HCT116 (cell line): ENCODE results near the gene LAMC2. TPM values are rescaled to one million over a fixed set of nuclear protein-coding genes. Genes with fewer than 3 reads are reported as not detected.

Experiments
- ATAC-seq: fragments of 200-7000 bp; cut with Tn5 transposase; 2 replicates; pipeline ENCODE4 v1.9.1; 2020; ENCODE audit warnings: mild to moderate bottlenecking, moderate library complexity
- BruUV-seq: library from RNA; stranded (reverse); fragments of 400-500 nt; replicated peaks from 2 replicates; lab custom pipeline; 2021; lab: Mats Ljungman, UMichigan
- CTCF ChIA-PET: fragments of 300-600 bp; sonication (Branson Sonifier 250); formaldehyde crosslinking; loops from one replicate; lab custom pipeline; 2021; ENCODE audit warnings: antibody characterized with exemption; lab: Charles Lee
- POLR2A ChIA-PET: fragments of 300-600, 350-600 bp; sonication (Branson Sonifier 250); formaldehyde crosslinking; loops from one replicate; lab custom pipeline; 2021; ENCODE audit warnings: antibody characterized with exemption; lab: Charles Lee
- RAD21 ChIA-PET, 2 experiments: fragments of 300-600 bp; sonication (Branson Sonifier 250); formaldehyde crosslinking; loops; one replicate each; lab custom pipeline; 2023; ENCODE audit warnings: low total read pairs in 2 of 2; ENCODE audit not compliant: uncharacterized antibody in 2 of 2, unreplicated experiment in 2 of 2, low non-redundant PET in 1 of 2; lab: Charles Lee
- DNase-seq: peaks from one replicate; pipeline ENCODE4 v3.0.0-alpha.2; 2010; ENCODE audit warnings: low read depth, low spot score
- H2AFZ ChIP-seq: fragments of 200-600 bp; shearing (Covaris generic), sonication (generic); 2 replicates; pipeline ENCODE4 v1.6.1; 2017; ENCODE audit warnings: low read depth, mixed run types, mixed read lengths, antibody characterized with exemption, low read length; ENCODE audit not compliant: poor library complexity, severe bottlenecking
- H3K27ac ChIP-seq: 2 replicates; pipeline ENCODE4 v1.5.1; 2012; ENCODE audit warnings: low read depth, low read length
- H3K27me3 ChIP-seq: fragments of 200-600 bp; sonication (generic); 2 replicates; pipeline ENCODE4 v1.6.1; 2016; ENCODE audit warnings: mixed run types, low read length, mixed read lengths; ENCODE audit not compliant: insufficient read depth
- H3K36me3 ChIP-seq, 2 experiments: fragments of 200-500 bp in 1 of 2; fragments of 200-600 bp in 1 of 2; sonication (Bioruptor generic) in 1 of 2; sonication (generic) in 1 of 2; 2 replicates each; pipeline versions ENCODE4 v1.5.1 to v1.6.1; 2014 to 2016; ENCODE audit warnings: low read length in 2 of 2, inconsistent platforms in 1 of 2, mixed read lengths in 1 of 2, mixed run types in 1 of 2; ENCODE audit not compliant: insufficient read depth in 2 of 2, control insufficient read depth in 1 of 2
- H3K4me1 ChIP-seq, 2 experiments: fragments of 200-600 bp in 1 of 2; sonication (generic) in 1 of 2; 2 replicates each; pipeline versions ENCODE4 v1.5.1 to v1.6.1; 2012 to 2017; ENCODE audit warnings: low read length in 2 of 2, inconsistent platforms in 1 of 2, mild to moderate bottlenecking in 1 of 2, mixed read lengths in 1 of 2, mixed run types in 1 of 2, moderate library complexity in 1 of 2; ENCODE audit not compliant: insufficient read depth in 2 of 2, control insufficient read depth in 1 of 2
- H3K4me2 ChIP-seq: fragments of 200-600 bp; sonication (generic); 2 replicates; pipeline ENCODE4 v1.6.1; 2017; ENCODE audit warnings: mixed run types, low read length, mixed read lengths
- H3K4me3 ChIP-seq, 2 experiments: fragments of 200-600 bp in 1 of 2; sonication (generic) in 1 of 2; replicated peaks in 1 of 2; 2 replicates each; pipeline ENCODE4 v1.5.1; 2011 to 2016; ENCODE audit warnings: low read length in 2 of 2, control low read depth in 1 of 2, low read depth in 1 of 2, mild to moderate bottlenecking in 1 of 2, mixed read lengths in 1 of 2, mixed run types in 1 of 2
- H3K79me2 ChIP-seq: fragments of 200-600 bp; sonication (generic); 2 replicates; pipeline ENCODE4 v1.6.1; 2017; ENCODE audit warnings: mild to moderate bottlenecking, mixed run types, low read length, moderate library complexity, mixed read lengths; ENCODE audit not compliant: insufficient read depth
- H3K9ac ChIP-seq: fragments of 200-600 bp; sonication (generic); 2 replicates; pipeline ENCODE4 v1.6.1; 2016; ENCODE audit warnings: low read length, mixed read lengths
- H3K9me2 ChIP-seq: fragments of 200-600 bp; sonication (generic), shearing (Covaris generic); 2 replicates; pipeline ENCODE4 v1.6.1; 2017; ENCODE audit warnings: mixed run types, mild to moderate bottlenecking, moderate library complexity; ENCODE audit not compliant: insufficient read depth
- H3K9me3 ChIP-seq, 2 experiments: fragments of 200-500 bp in 1 of 2; fragments of 200-600 bp in 1 of 2; sonication (Bioruptor generic) in 1 of 2; sonication (generic) in 1 of 2; 2 replicates each; pipeline ENCODE4 v1.6.1; 2014 to 2017; ENCODE audit warnings: low read length in 2 of 2, mixed read lengths in 2 of 2, inconsistent platforms in 1 of 2, low read depth in 1 of 2, mild to moderate bottlenecking in 1 of 2, mixed run types in 1 of 2, moderate library complexity in 1 of 2; ENCODE audit not compliant: control insufficient read depth in 1 of 2, insufficient read depth in 1 of 2
- H4K20me1 ChIP-seq: fragments of 200-600 bp; sonication (generic), shearing (Covaris generic); 2 replicates; pipeline ENCODE4 v1.6.1; 2017; ENCODE audit warnings: mixed run types, mild to moderate bottlenecking, moderate library complexity; ENCODE audit not compliant: insufficient read depth
- CEBPB ChIP-seq: IDR thresholded peaks from 2 replicates; pipeline ENCODE4 v1.6.1; 2012; ENCODE audit warnings: low read depth
- EGR1 ChIP-seq: IDR thresholded peaks from 2 replicates; pipeline ENCODE4 v1.6.1; 2012; ENCODE audit warnings: low read depth
- EZH2 ChIP-seq: fragments of 200-600 bp; sonication (generic); IDR thresholded peaks from 2 replicates; pipeline ENCODE4 v1.6.1; 2017; ENCODE audit warnings: antibody characterized with exemption, mixed run types
- MAX ChIP-seq: IDR thresholded peaks from 2 replicates; pipeline ENCODE4 v1.6.1; 2012
- RAD21 ChIP-seq: IDR thresholded peaks from 2 replicates; pipeline ENCODE4 v1.6.1; 2012; ENCODE audit warnings: low read depth, mild to moderate bottlenecking
- REST ChIP-seq: IDR thresholded peaks from 2 replicates; pipeline ENCODE4 v1.6.1; 2012; ENCODE audit warnings: low read depth
- SP1 ChIP-seq: IDR thresholded peaks from 2 replicates; pipeline ENCODE4 v1.6.1; 2012; ENCODE audit warnings: low read depth
- TCF7L2 ChIP-seq: IDR thresholded peaks from 2 replicates; pipeline ENCODE4 v1.7.0; 2011; ENCODE audit warnings: borderline replicate concordance, inconsistent platforms; ENCODE audit not compliant: insufficient read depth, insufficient read length; ENCODE audit errors: extremely low read depth
- ZNF274 ChIP-seq: fragments of 200-500 bp; sonication (Bioruptor generic); IDR thresholded peaks from 2 replicates; pipeline ENCODE4 v1.6.1; 2014; ENCODE audit warnings: mild to moderate bottlenecking, low read depth, low read length, inconsistent platforms
- intact Hi-C: fragments of 100-400 bp; cut with micrococcal nuclease; formaldehyde crosslinking; loops from 2 replicates; pipeline ENCODE4 v1.10.0; 2022
- total RNA-seq: library from RNA; stranded (reverse); gene quantifications from one replicate; pipeline ENCODE4 v1.2.1, GENCODE V29; 2021; ENCODE audit not compliant: unreplicated experiment

Gene LAMC2
- total RNA-seq, 1 experiment from 2014 or later, result 22.2 TPM

- no peak overlapping the region for H2AFZ ChIP-seq
- no peak overlapping the region for H3K4me3 ChIP-seq
- ChIA-PET CTCF (no interaction called here), RAD21 (no interaction called here), POLR2A (no interaction called here)
- intact Hi-C loops, result no loop called here
- no peaks in the 10 kb centered on the region for H3K9me2 ChIP-seq
- no peak overlapping the region for H3K9ac ChIP-seq
- H3K36me3 ChIP-seq, result no peaks in the 10 kb centered on the region
- no peaks in the 10 kb centered on the region for H3K79me2 ChIP-seq
- no peak overlapping the region for H3K27ac ChIP-seq
- no peaks in the 10 kb centered on the region for H3K27me3 ChIP-seq
- no peak for DNase-seq
- ATAC-seq, result no peak
- no peak overlapping the region for H3K4me2 ChIP-seq
- no TSS peak for BruUV-seq
- no peaks in the 10 kb centered on the region for H4K20me1 ChIP-seq
- H3K9me3 ChIP-seq, result no peaks in the 10 kb centered on the region
- no peaks in the 10 kb centered on the region for H3K4me1 ChIP-seq
- TF ChIP-seq ZNF274 (no peak), CEBPB (no peak), EZH2 (no peak), RAD21 (no peak), MAX (no peak), TCF7L2 (no peak), REST (no peak), EGR1 (no peak), SP1 (no peak)
These were observed 56.5 kb downstream of the LAMC2 start for GRCh38 chr1:183242556-183242955.
